Measurements from ENCODE around the gene PLCH2. TPM values are rescaled to one million over a fixed set of nuclear protein-coding genes. Genes with fewer than 3 reads are reported as not detected.

Gene PLCH2
- total RNA-seq, 1 experiment from 2014 or later: not detected

DNA sequence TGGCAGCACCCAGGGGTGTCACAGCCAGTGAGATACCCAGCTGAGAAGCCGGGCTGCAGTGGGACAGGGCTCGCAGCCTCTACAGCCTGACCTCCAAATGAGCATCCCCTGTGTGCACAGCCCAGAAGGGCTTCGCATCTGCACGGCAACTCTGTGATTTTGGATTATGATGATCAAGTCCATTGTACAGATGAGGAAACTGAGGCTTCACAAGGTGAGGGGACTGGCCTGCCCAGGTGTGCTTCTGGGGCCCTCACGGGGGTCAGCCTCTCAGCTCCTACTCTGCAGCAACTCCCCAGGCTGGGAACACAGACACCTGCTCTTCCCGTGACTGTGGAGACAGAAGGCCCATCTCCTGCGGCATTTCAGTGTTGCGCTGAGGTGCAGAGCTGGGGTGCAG lies 62.8 kb downstream of the PLCH2 start:
- H3K27me3 ChIP-seq (replicated peaks; ENCODE audit: insufficient read depth, low read depth, low read length, poor library complexity): peaks cover 17% of the 10 kb centered on the region
- H3K9me3 ChIP-seq (ENCODE audit: low read depth, low read length, poor library complexity, severe bottlenecking): no peaks in the 10 kb centered on the region
- no TSS peak for BruUV-seq (replicated peaks)
- ChIA-PET CTCF (no interaction called here), POLR2A (ENCODE audit: low non-redundant PET) (no interaction called here)
- no peak for DNase-seq (ENCODE audit: low spot score)
- no peak for TF ChIP-seq EZH2 (IDR thresholded peaks at IDR 0.05; ENCODE audit: borderline replicate concordance, low read depth, low read length, poor library complexity, severe bottlenecking)
- TF ChIP-seq, protein P1, sequence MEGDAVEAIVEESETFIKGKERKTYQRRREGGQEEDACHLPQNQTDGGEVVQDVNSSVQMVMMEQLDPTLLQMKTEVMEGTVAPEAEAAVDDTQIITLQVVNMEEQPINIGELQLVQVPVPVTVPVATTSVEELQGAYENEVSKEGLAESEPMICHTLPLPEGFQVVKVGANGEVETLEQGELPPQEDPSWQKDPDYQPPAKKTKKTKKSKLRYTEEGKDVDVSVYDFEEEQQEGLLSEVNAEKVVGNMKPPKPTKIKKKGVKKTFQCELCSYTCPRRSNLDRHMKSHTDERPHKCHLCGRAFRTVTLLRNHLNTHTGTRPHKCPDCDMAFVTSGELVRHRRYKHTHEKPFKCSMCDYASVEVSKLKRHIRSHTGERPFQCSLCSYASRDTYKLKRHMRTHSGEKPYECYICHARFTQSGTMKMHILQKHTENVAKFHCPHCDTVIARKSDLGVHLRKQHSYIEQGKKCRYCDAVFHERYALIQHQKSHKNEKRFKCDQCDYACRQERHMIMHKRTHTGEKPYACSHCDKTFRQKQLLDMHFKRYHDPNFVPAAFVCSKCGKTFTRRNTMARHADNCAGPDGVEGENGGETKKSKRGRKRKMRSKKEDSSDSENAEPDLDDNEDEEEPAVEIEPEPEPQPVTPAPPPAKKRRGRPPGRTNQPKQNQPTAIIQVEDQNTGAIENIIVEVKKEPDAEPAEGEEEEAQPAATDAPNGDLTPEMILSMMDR (conservative IDR thresholded peaks at IDR 0.05; ENCODE audit: low read depth, low read length): no peak
- intact Hi-C loops (cut with micrococcal nuclease; ENCODE audit: unreplicated experiment): no loop called here
- no peaks in the 10 kb centered on the region for H3K36me3 ChIP-seq (ENCODE audit: insufficient read depth, low read length, poor library complexity, severe bottlenecking)
- H3K4me1 ChIP-seq (ENCODE audit: insufficient read depth, low read length, poor library complexity, severe bottlenecking): peaks cover 13% of the 10 kb centered on the region
- no peak overlapping the region for H3K4me3 ChIP-seq (ENCODE audit: low read depth, low read length, poor library complexity, severe bottlenecking)
- no peak overlapping the region for H3K27ac ChIP-seq (ENCODE audit: low read depth, low read length, poor library complexity, severe bottlenecking)

DNA sequence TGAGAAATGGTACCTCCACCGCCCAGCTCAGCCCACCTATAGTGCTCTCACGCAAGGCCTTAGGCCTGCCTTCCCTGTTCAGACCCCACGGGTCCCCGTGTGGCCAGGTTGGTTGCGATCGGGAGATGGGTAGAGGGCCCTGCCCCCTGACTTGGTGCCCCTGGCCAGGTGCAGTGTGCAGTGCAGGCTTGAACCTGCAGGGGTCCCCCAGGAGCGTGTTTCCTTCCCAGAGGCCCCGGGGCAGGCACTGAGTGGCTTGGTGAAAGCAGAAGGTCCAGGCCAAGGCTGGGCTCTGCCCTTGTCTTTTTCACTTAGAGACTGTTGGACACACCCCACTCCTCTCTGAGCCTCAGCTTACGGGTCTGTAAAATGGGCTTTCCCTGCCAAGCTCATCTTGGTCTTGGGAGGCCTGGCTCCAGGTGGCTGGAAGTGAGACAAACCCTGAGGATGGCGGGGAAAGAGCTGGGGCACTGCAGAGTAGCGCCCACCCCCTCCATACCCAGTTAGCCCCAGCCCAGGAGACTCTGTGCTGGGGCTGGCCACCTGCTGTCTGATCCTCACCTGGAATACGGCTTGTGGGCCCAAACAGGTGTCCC lies 63.3 kb downstream of the PLCH2 start:
- POLR2A ChIA-PET (ENCODE audit: low non-redundant PET): no interaction called here
- no peak overlapping the region for H3K27ac ChIP-seq (ENCODE audit: low read depth, low read length, poor library complexity, severe bottlenecking)
- no peaks in the 10 kb centered on the region for H3K9me3 ChIP-seq (ENCODE audit: low read depth, low read length, poor library complexity, severe bottlenecking)
- peaks cover 13% of the 10 kb centered on the region for H3K4me1 ChIP-seq (ENCODE audit: insufficient read depth, low read length, poor library complexity, severe bottlenecking)
- H3K36me3 ChIP-seq (ENCODE audit: insufficient read depth, low read length, poor library complexity, severe bottlenecking): no peaks in the 10 kb centered on the region
- H3K4me3 ChIP-seq (ENCODE audit: low read depth, low read length, poor library complexity, severe bottlenecking): no peak overlapping the region
- intact Hi-C loops (cut with micrococcal nuclease; ENCODE audit: unreplicated experiment): no loop called here
- TF ChIP-seq, protein P1 (conservative IDR thresholded peaks at IDR 0.05; ENCODE audit: low read depth, low read length): peak; percentile 41
- TF ChIP-seq EZH2 (IDR thresholded peaks at IDR 0.05; ENCODE audit: borderline replicate concordance, low read depth, low read length, poor library complexity, severe bottlenecking): no peak
- CTCF ChIA-PET: no interaction called here
- no peak for DNase-seq (ENCODE audit: low spot score)
- peaks cover 13% of the 10 kb centered on the region for H3K27me3 ChIP-seq (replicated peaks; ENCODE audit: insufficient read depth, low read depth, low read length, poor library complexity)
- BruUV-seq (replicated peaks): no TSS peak

GRCh38 chr1:2540816-2541492 lies 64.9 kb downstream of the PLCH2 start:
- intact Hi-C loops (cut with micrococcal nuclease; ENCODE audit: unreplicated experiment): no loop called here
- no peaks in the 10 kb centered on the region for H3K27me3 ChIP-seq (replicated peaks; ENCODE audit: insufficient read depth, low read depth, low read length, poor library complexity)
- H3K27ac ChIP-seq (ENCODE audit: low read depth, low read length, poor library complexity, severe bottlenecking): no peak overlapping the region
- CTCF ChIA-PET: interaction anchor here (0.6 to 0.7 kb wide), 2 partner anchors 30 to 999 kb away, joined by 3 to 10 read pairs; no protein-coding TSS in a partner anchor
- TF ChIP-seq, protein P1 (conservative IDR thresholded peaks at IDR 0.05; ENCODE audit: low read depth, low read length): no peak
- no peak for TF ChIP-seq EZH2 (IDR thresholded peaks at IDR 0.05; ENCODE audit: borderline replicate concordance, low read depth, low read length, poor library complexity, severe bottlenecking)
- H3K36me3 ChIP-seq (ENCODE audit: insufficient read depth, low read length, poor library complexity, severe bottlenecking): no peaks in the 10 kb centered on the region
- H3K9me3 ChIP-seq (ENCODE audit: low read depth, low read length, poor library complexity, severe bottlenecking): no peaks in the 10 kb centered on the region
- POLR2A ChIA-PET (ENCODE audit: low non-redundant PET): interaction anchor here (0.7 kb wide), 1 partner anchor 1664 kb away, joined by 3 read pairs; no protein-coding TSS in a partner anchor
- no TSS peak for BruUV-seq (replicated peaks)
- peaks cover 13% of the 10 kb centered on the region for H3K4me1 ChIP-seq (ENCODE audit: insufficient read depth, low read length, poor library complexity, severe bottlenecking)
- peak overlapping the region; percentile 12 for H3K4me3 ChIP-seq (ENCODE audit: low read depth, low read length, poor library complexity, severe bottlenecking)
- DNase-seq (ENCODE audit: low spot score): peak; percentile 37

Measured in A673 (cell line).